HL-60 (cell line): Measurements from ENCODE around the gene MMP23B.

Source experiments
- CTCF ChIP-seq: IDR thresholded peaks from one replicate; pipeline ENCODE4 v1.5.1; 2011; ENCODE audit warnings: low read length, control low read depth, inconsistent platforms; ENCODE audit not compliant: insufficient read depth
- POLR2AphosphoS5 ChIP-seq: IDR thresholded peaks from 2 replicates; pipeline ENCODE4 v1.6.1; 2012; ENCODE audit warnings: low read depth
- SPI1 ChIP-seq: IDR thresholded peaks from 2 replicates; pipeline ENCODE4 v1.6.1; 2012; ENCODE audit warnings: low read depth, mild to moderate bottlenecking, borderline replicate concordance

- TF ChIP-seq CTCF (no peak), POLR2AphosphoS5 (no peak), SPI1 (no peak)
Observed at GRCh38 chr1:1591452-1591851, 40.5 kb upstream of the MMP23B start.
